OCI-LY7 (cell line): ENCODE data around the gene CD8B. TPM values are rescaled to one million over a fixed set of nuclear protein-coding genes. Genes with fewer than 3 reads are reported as not detected.

Source experiments
- BruUV-seq: library from RNA; stranded (reverse); fragments of 400-500 nt; replicated peaks from 2 replicates; lab custom pipeline; 2021; lab: Mats Ljungman, UMichigan
- CTCF ChIA-PET: fragments of 300-600 bp; sonication (Branson Sonifier 250); formaldehyde crosslinking; loops from one replicate; lab custom pipeline; 2022; ENCODE audit warnings: antibody characterized with exemption; ENCODE audit not compliant: unreplicated experiment; lab: Charles Lee
- POLR2A ChIA-PET: fragments of 300-600 bp; sonication (Branson Sonifier 250); formaldehyde crosslinking; loops from one replicate; lab custom pipeline; 2022; ENCODE audit warnings: antibody characterized with exemption; lab: Charles Lee
- DNase-seq: peaks from one replicate; pipeline ENCODE4 v3.0.0-alpha.2; 2015; ENCODE audit warnings: low spot score
- H2AFZ ChIP-seq: fragments of 200-600 bp; sonication (generic), shearing (Covaris generic); 2 replicates; pipeline ENCODE4 v1.6.1; 2014; ENCODE audit warnings: mild to moderate bottlenecking, antibody characterized with exemption, low read length, moderate library complexity
- H3K27ac ChIP-seq: fragments of 200-600 bp; sonication (generic); 2 replicates; pipeline ENCODE4 v1.5.1; 2014; ENCODE audit warnings: mixed run types, low read depth, mild to moderate bottlenecking, moderate library complexity, low read length, inconsistent platforms; ENCODE audit not compliant: poor library complexity, severe bottlenecking
- H3K36me3 ChIP-seq: fragments of 200-600 bp; sonication (generic); 2 replicates; pipeline ENCODE4 v1.6.1; 2014; ENCODE audit warnings: mild to moderate bottlenecking, antibody characterized with exemption, low read length, moderate library complexity, mixed read lengths; ENCODE audit not compliant: insufficient read depth
- H3K4me1 ChIP-seq: fragments of 200-600 bp; sonication (generic); 2 replicates; pipeline ENCODE4 v1.5.1; 2014; ENCODE audit warnings: mild to moderate bottlenecking, low read length; ENCODE audit not compliant: insufficient read depth, poor library complexity, severe bottlenecking
- H3K4me2 ChIP-seq: fragments of 200-600 bp; sonication (generic); 2 replicates; pipeline ENCODE4 v1.6.1; 2014; ENCODE audit warnings: mild to moderate bottlenecking, low read length
- H3K4me3 ChIP-seq: fragments of 200-600 bp; sonication (generic); 2 replicates; pipeline ENCODE4 v1.5.1; 2014; ENCODE audit warnings: mild to moderate bottlenecking, low read depth, low read length; ENCODE audit not compliant: poor library complexity, severe bottlenecking
- H3K79me2 ChIP-seq: fragments of 200-600 bp; sonication (generic); 2 replicates; pipeline ENCODE4 v1.6.1; 2016; ENCODE audit warnings: low read depth, mild to moderate bottlenecking, low read length, moderate library complexity, mixed read lengths; ENCODE audit not compliant: insufficient read depth
- H3K9me2 ChIP-seq: fragments of 200-600 bp; sonication (generic); 2 replicates; pipeline ENCODE4 v1.6.1; 2016; ENCODE audit warnings: mild to moderate bottlenecking, low read length, mixed read lengths; ENCODE audit not compliant: insufficient read depth
- H3K9me3 ChIP-seq: fragments of 200-600 bp; sonication (generic); 2 replicates; pipeline ENCODE4 v1.6.1; 2014; ENCODE audit warnings: mild to moderate bottlenecking, mixed run types, low read length, mixed read lengths
- H4K20me1 ChIP-seq: fragments of 200-600 bp; sonication (generic); 2 replicates; pipeline ENCODE4 v1.6.1; 2014; ENCODE audit warnings: mild to moderate bottlenecking, antibody characterized with exemption, low read length, moderate library complexity, mixed read lengths; ENCODE audit not compliant: insufficient read depth
- EZH2phosphoT487 ChIP-seq: fragments of 200-600 bp; sonication (generic); IDR thresholded peaks from 2 replicates; pipeline ENCODE4 v1.6.1; 2018; ENCODE audit warnings: low read depth, borderline replicate concordance, mild to moderate bottlenecking, mixed run types, antibody characterized with exemption, low read length, moderate library complexity, mixed read lengths
- intact Hi-C: fragments of 100-400 bp; cut with micrococcal nuclease; formaldehyde crosslinking; loops from one replicate; pipeline ENCODE4 v1.10.0; 2022; ENCODE audit not compliant: unreplicated experiment
- total RNA-seq, 2 experiments: library from RNA; depleted of rRNA in 1 of 2; stranded (reverse); fragments of >200 nt in 1 of 2; shearing (Covaris generic) in 1 of 2; gene quantifications; 2 replicates each; pipeline ENCODE4 v1.2.3, GENCODE V29; 2014 to 2022
- TF ChIP-seq, protein P1 (sequence below): fragments of 200-600 bp; sonication (generic); conservative IDR thresholded peaks from 2 replicates; pipeline ENCODE4 v1.5.1; 2014; ENCODE audit warnings: mild to moderate bottlenecking, antibody characterized with exemption, low read length, moderate library complexity, mixed read lengths

Gene CD8B
- total RNA-seq, 2 experiments from 2014 or later = not detected

GRCh38 chr2:86789687-86790133 lies 72.0 kb downstream of the CD8B start:
- Histone ChIP-seq H3K4me3 (no peak overlapping the region), H3K36me3 (no peaks in the 10 kb centered on the region), H3K27ac (no peak overlapping the region), H3K4me2 (no peak overlapping the region), H3K4me1 (no peaks in the 10 kb centered on the region), H2AFZ (no peak overlapping the region), H3K79me2 (no peaks in the 10 kb centered on the region), H4K20me1 (no peaks in the 10 kb centered on the region), H3K9me2 (no peaks in the 10 kb centered on the region), H3K9me3 (no peaks in the 10 kb centered on the region)
- intact Hi-C loops = no loop called here
- no peak for DNase-seq
- POLR2A ChIA-PET = no interaction called here
- TF ChIP-seq, protein P1, sequence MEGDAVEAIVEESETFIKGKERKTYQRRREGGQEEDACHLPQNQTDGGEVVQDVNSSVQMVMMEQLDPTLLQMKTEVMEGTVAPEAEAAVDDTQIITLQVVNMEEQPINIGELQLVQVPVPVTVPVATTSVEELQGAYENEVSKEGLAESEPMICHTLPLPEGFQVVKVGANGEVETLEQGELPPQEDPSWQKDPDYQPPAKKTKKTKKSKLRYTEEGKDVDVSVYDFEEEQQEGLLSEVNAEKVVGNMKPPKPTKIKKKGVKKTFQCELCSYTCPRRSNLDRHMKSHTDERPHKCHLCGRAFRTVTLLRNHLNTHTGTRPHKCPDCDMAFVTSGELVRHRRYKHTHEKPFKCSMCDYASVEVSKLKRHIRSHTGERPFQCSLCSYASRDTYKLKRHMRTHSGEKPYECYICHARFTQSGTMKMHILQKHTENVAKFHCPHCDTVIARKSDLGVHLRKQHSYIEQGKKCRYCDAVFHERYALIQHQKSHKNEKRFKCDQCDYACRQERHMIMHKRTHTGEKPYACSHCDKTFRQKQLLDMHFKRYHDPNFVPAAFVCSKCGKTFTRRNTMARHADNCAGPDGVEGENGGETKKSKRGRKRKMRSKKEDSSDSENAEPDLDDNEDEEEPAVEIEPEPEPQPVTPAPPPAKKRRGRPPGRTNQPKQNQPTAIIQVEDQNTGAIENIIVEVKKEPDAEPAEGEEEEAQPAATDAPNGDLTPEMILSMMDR = no peak
- no peak for TF ChIP-seq EZH2phosphoT487
- no TSS peak for BruUV-seq
- CTCF ChIA-PET = no interaction called here

DNA sequence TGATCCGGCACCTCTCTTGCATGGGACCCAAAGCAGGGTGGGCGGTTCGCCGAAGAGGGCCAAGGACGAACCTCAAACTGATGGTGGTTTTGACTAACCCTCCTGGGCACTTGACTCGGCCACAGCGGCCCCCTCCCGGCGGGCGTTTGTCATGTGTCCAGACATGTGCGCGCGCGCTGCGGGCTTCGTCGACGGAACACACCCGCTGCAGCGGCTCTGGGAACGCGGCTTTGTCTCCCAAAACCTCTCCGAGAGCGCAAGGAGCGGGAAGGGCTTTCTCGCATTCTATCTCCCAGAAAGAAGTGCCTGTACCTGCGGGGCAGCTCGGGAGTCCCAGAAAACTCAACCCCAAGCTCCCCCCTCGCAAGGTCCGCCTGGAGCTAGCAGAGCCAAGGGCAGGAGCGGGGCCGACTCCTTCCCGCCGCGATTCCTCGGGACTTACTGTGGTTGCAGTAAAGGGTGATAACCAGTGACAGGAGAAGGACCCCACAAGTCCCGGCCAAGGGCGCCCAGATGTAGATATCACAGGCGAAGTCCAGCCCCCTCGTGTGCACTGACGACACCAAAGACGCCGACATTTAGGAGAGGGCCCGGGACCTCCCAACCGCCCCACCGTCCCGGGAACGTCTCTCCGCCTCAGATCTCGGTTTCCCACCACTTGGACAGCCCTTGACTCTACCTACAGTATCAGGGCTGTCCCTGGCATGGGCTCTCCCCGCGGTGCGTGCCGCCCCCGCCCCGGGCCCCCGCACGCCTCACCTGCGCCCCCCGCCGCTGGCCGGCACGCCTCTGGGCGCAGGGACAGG lies 72.6 kb downstream of the CD8B start:
- no TSS peak for BruUV-seq
- no peak overlapping the region for H3K4me3 ChIP-seq

More for the DNA sequence above, 72.6 kb downstream of the CD8B start:
- ChIA-PET POLR2A (no interaction called here), CTCF (no interaction called here)
- Histone ChIP-seq H3K36me3 (no peaks in the 10 kb centered on the region), H3K79me2 (no peaks in the 10 kb centered on the region), H3K27ac (no peak overlapping the region), H4K20me1 (no peaks in the 10 kb centered on the region), H2AFZ (no peak overlapping the region), H3K9me2 (no peaks in the 10 kb centered on the region), H3K4me1 (no peaks in the 10 kb centered on the region), H3K4me2 (no peak overlapping the region), H3K9me3 (no peaks in the 10 kb centered on the region)
- no peak for TF ChIP-seq EZH2phosphoT487
- TF ChIP-seq, protein P1 = no peak
- no peak for DNase-seq
- intact Hi-C loops = no loop called here
